Measurements from ENCODE around the gene CHD2.

GRCh38 chr15:93055211-93055610, 155.1 kb downstream of the CHD2 start:
- TF ChIP-seq EP300 (IDR thresholded peaks at IDR 0.05), result no peak
- TF ChIP-seq RNF2 (IDR thresholded peaks at IDR 0.05; ENCODE audit: borderline replicate concordance, low read depth), result no peak
- TF ChIP-seq ZSCAN20 (CRISPR knock-in tag; IDR thresholded peaks at IDR 0.05), result no peak
- no peak for TF ChIP-seq CTCF (IDR thresholded peaks at IDR 0.05)
- TF ChIP-seq HDAC2 (IDR thresholded peaks at IDR 0.05), result no peak
- no peak for TF ChIP-seq MAX (IDR thresholded peaks at IDR 0.05)
- no peak for TF ChIP-seq TP53 (CRISPR knock-in tag; IDR thresholded peaks at IDR 0.05)
- no peak for TF ChIP-seq POLR2AphosphoS2 (conservative IDR thresholded peaks at IDR 0.05; ENCODE audit: low read length)
- no peak for TF ChIP-seq NFE2L2 (conservative IDR thresholded peaks at IDR 0.05; ENCODE audit: low read length)
- no peak for TF ChIP-seq ELK1 (IDR thresholded peaks at IDR 0.05; ENCODE audit: low read depth, low read length)
- TF ChIP-seq REST (IDR thresholded peaks at IDR 0.05), result no peak

Measured in A549 (cell line).